Measurements from ENCODE around the gene UTRN. TPM values are rescaled to one million over a fixed set of nuclear protein-coding genes. Genes with fewer than 3 reads are reported as not detected.

Gene UTRN
- total and polyA plus RNA-seq, 2 experiments from 2014 or later: 53.9 to 121 TPM

GRCh38 chr6:144317736-144318135 lies 32.6 kb downstream of the UTRN start (continued):
- TF ChIP-seq ZNF462 (CRISPR knock-in tag; IDR thresholded peaks at IDR 0.05) (no peak), EZH2 (IDR thresholded peaks at IDR 0.05; ENCODE audit: low read depth, unreplicated experiment) (no peak), CREB1 (CRISPR knock-in tag; IDR thresholded peaks at IDR 0.05; ENCODE audit: low read depth) (no peak), REST (IDR thresholded peaks at IDR 0.05; ENCODE audit: unreplicated experiment) (no peak), ZNF331 (CRISPR knock-in tag; IDR thresholded peaks at IDR 0.05; ENCODE audit: low read depth) (no peak), STAT1 (IDR thresholded peaks at IDR 0.05; ENCODE audit: unreplicated experiment) (no peak)

- H3K4me2 ChIP-seq: no peak overlapping the region
- no peaks in the 10 kb centered on the region for H3K36me3 ChIP-seq (ENCODE audit: insufficient read depth)
- H3F3A ChIP-seq (replicated peaks; ENCODE audit: low read depth): no peaks in the 10 kb centered on the region
- peaks cover 31% of the 10 kb centered on the region for H3K79me2 ChIP-seq (replicated peaks; ENCODE audit: insufficient read depth)
- peaks cover 28% of the 10 kb centered on the region for H3K4me1 Mint-ChIP-seq
- ATAC-seq (no peak), DNase-seq (ENCODE audit: low spot score) (no peak)
- no peak overlapping the region for H2AFZ ChIP-seq
- H3K9me3 Mint-ChIP-seq: no peaks in the 10 kb centered on the region
- no peaks in the 10 kb centered on the region for H3K27me3 Mint-ChIP-seq (ENCODE audit: insufficient read depth, low read depth, poor library complexity)
- no peak overlapping the region for H3K4me3 Mint-ChIP-seq
- peaks cover 29% of the 10 kb centered on the region for H3K4me1 ChIP-seq (ENCODE audit: insufficient read depth)
- H3K9me2 ChIP-seq (ENCODE audit: insufficient read depth): no peaks in the 10 kb centered on the region
- H4K20me1 ChIP-seq (replicated peaks; ENCODE audit: insufficient read depth): no peaks in the 10 kb centered on the region
- H3K36me3 Mint-ChIP-seq (ENCODE audit: low read depth): no peaks in the 10 kb centered on the region
- no peaks in the 10 kb centered on the region for H3K27me3 ChIP-seq (ENCODE audit: insufficient read depth)
- no peak overlapping the region for H3K4me3 ChIP-seq
- no peak overlapping the region for H3K27ac Mint-ChIP-seq
- no peak overlapping the region for H3K27ac ChIP-seq (ENCODE audit: low read depth)
- TF ChIP-seq ZNF331 (CRISPR knock-in tag; IDR thresholded peaks at IDR 0.05; ENCODE audit: low read depth) (no peak), EZH2phosphoT487 (IDR thresholded peaks at IDR 0.05; ENCODE audit: unreplicated experiment) (no peak), ETS1 (IDR thresholded peaks at IDR 0.05) (no peak), STAT1 (IDR thresholded peaks at IDR 0.05; ENCODE audit: unreplicated experiment) (no peak), NANOG (IDR thresholded peaks at IDR 0.05; ENCODE audit: borderline replicate concordance) (no peak), CTCF (conservative IDR thresholded peaks at IDR 0.05; ENCODE audit: low read depth in 2 of 2) (no peak)
Measured at GRCh38 chr6:144319211-144319610, 34.1 kb downstream of the UTRN start.

Measured in GM23338 (cell line).